ENCODE results near the gene SAP25. TPM values are rescaled to one million over a fixed set of nuclear protein-coding genes. Genes with fewer than 3 reads are reported as not detected.
A peak's percentile ranks its signal among the peaks of the same experiment; 100 is the strongest.

The SAP25 gene
- 3.0 TPM for total RNA-seq (2021; ENCODE audit: unreplicated experiment)
- polyA plus RNA-seq (2012; ENCODE audit: insufficient read length): not detected
- percentile 42 among the genes with signal in this experiment for Bru-seq, nascent RNA
- percentile 52 among the genes with signal in this experiment for BruChase-seq, experiment 1, labeled RNA remaining after a 2-hour chase
- not detected for BruChase-seq, experiment 2, labeled RNA remaining after a 6-hour chase
- long read RNA-seq, partial matches to known transcripts: 0 of 1 reads
- long read RNA-seq, other reads (novel, unspliced or antisense): 0 of 1 reads

DNA sequence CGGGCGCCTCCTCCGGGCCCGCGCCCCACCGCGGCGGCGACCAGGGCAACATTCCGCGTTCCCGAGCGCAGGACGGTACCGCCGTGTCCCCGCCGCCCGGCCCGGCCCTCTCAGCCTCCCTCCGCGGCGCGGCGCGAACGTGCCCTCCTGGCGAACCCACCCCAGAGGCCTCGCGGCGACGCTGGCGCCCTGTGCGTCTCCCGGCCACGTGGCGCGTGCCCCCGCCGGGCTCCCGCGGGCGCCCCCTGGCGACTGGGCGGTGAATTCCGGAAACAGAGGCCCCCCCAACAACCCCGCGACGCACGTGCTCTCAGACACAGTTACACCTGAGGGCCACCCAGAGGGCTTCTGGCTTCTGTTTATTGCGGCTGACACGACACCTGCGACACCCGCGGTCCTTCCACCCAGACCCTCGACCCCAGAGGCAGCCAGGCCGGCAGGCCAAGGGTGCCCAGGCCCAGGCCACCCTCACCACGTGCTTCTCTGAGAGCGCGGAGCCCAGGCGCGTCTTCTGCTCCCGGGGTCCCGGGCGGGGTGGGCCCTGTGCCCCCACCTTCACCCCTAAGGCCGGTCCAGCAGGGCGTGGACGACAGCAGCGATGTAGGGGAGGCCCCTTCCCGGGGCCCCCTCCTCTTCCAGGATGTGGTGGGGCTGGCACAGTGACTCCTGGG, at the start of gene SAP25:
Gene SAP25, minus strand, starts transcription at position 210 of the 671 bp plus-strand sequence. Its CDS starts 158 bp downstream, at position 52.
- no peaks in the 10 kb centered on the region for H3K27me3 ChIP-seq (ENCODE audit: control insufficient read depth, insufficient read depth, low read length)
- TF ChIP-seq POLR2AphosphoS5 (IDR thresholded peaks at IDR 0.05; ENCODE audit: low read depth, low read length): no peak
- no peak for TF ChIP-seq TCF7L2 (IDR thresholded peaks at IDR 0.05; ENCODE audit: low read depth, low read length)
- TF ChIP-seq, protein P1, sequence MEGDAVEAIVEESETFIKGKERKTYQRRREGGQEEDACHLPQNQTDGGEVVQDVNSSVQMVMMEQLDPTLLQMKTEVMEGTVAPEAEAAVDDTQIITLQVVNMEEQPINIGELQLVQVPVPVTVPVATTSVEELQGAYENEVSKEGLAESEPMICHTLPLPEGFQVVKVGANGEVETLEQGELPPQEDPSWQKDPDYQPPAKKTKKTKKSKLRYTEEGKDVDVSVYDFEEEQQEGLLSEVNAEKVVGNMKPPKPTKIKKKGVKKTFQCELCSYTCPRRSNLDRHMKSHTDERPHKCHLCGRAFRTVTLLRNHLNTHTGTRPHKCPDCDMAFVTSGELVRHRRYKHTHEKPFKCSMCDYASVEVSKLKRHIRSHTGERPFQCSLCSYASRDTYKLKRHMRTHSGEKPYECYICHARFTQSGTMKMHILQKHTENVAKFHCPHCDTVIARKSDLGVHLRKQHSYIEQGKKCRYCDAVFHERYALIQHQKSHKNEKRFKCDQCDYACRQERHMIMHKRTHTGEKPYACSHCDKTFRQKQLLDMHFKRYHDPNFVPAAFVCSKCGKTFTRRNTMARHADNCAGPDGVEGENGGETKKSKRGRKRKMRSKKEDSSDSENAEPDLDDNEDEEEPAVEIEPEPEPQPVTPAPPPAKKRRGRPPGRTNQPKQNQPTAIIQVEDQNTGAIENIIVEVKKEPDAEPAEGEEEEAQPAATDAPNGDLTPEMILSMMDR (IDR thresholded peaks at IDR 0.05): no peak; the same call in 1 of the 2 replicates
- intact Hi-C loops (cut with micrococcal nuclease; ENCODE audit: unreplicated experiment) (no loop called here), in situ Hi-C loops (cut with HindIII; ENCODE audit: low pct_unique_long_range_greater_than_20kb, low sequenced_read_pairs) (no loop called here)
- BruUV-seq (replicated peaks): no TSS peak
- no peak within 1 kb of the TSS for H3K27ac ChIP-seq (ENCODE audit: low read length)
- POLR2A ChIA-PET: interaction anchor here (0.6 kb wide), 1 partner anchor 316 kb away, joined by 3 read pairs; the partner anchor contains the start of gene UFSP1
- no peaks in the 10 kb centered on the region for H3K36me3 ChIP-seq (ENCODE audit: control insufficient read depth, insufficient read depth, low read length)
- peaks cover 22% of the 10 kb centered on the region for H3K4me1 ChIP-seq (ENCODE audit: control insufficient read depth, insufficient read depth, low read length)
- H3K4me3 ChIP-seq (ENCODE audit: low read depth in 2 of 2, low read length in 2 of 2): no peak within 1 kb of the TSS
- CTCF ChIA-PET: no interaction called here
- H3K9me3 ChIP-seq (ENCODE audit: control insufficient read depth, insufficient read depth, low read depth, low read length): no peaks in the 10 kb centered on the region
- DNase-seq (ENCODE audit: low read depth, low spot score) (no peak), ATAC-seq (no peak)

GRCh38 chr7:100621554-100621953, 47.9 kb upstream of the SAP25 start:
- H3K27me3 ChIP-seq (ENCODE audit: control insufficient read depth, insufficient read depth, low read length): no peaks in the 10 kb centered on the region
- TF ChIP-seq, protein P1 (IDR thresholded peaks at IDR 0.05): no peak
- TF ChIP-seq POLR2AphosphoS5 (IDR thresholded peaks at IDR 0.05; ENCODE audit: low read depth, low read length) (no peak), SIN3A (IDR thresholded peaks at IDR 0.05; ENCODE audit: borderline replicate concordance, insufficient read depth, low read depth, low read length) (no peak), TCF7L2 (IDR thresholded peaks at IDR 0.05; ENCODE audit: low read depth, low read length) (no peak)
- TF ChIP-seq, protein P2, sequence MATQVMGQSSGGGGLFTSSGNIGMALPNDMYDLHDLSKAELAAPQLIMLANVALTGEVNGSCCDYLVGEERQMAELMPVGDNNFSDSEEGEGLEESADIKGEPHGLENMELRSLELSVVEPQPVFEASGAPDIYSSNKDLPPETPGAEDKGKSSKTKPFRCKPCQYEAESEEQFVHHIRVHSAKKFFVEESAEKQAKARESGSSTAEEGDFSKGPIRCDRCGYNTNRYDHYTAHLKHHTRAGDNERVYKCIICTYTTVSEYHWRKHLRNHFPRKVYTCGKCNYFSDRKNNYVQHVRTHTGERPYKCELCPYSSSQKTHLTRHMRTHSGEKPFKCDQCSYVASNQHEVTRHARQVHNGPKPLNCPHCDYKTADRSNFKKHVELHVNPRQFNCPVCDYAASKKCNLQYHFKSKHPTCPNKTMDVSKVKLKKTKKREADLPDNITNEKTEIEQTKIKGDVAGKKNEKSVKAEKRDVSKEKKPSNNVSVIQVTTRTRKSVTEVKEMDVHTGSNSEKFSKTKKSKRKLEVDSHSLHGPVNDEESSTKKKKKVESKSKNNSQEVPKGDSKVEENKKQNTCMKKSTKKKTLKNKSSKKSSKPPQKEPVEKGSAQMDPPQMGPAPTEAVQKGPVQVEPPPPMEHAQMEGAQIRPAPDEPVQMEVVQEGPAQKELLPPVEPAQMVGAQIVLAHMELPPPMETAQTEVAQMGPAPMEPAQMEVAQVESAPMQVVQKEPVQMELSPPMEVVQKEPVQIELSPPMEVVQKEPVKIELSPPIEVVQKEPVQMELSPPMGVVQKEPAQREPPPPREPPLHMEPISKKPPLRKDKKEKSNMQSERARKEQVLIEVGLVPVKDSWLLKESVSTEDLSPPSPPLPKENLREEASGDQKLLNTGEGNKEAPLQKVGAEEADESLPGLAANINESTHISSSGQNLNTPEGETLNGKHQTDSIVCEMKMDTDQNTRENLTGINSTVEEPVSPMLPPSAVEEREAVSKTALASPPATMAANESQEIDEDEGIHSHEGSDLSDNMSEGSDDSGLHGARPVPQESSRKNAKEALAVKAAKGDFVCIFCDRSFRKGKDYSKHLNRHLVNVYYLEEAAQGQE (IDR thresholded peaks at IDR 0.05; ENCODE audit: insufficient read depth in 1 of 2, low read depth in 2 of 2, low read length in 1 of 2): no peak
- intact Hi-C loops (cut with micrococcal nuclease; ENCODE audit: unreplicated experiment) (no loop called here), in situ Hi-C loops (cut with HindIII; ENCODE audit: low pct_unique_long_range_greater_than_20kb, low sequenced_read_pairs) (no loop called here)
- POLR2A ChIA-PET: interaction anchor here (0.6 kb wide), 1 partner anchor 19 kb away, joined by 4 read pairs; the partner anchor contains the start of gene PCOLCE
- BruUV-seq (replicated peaks): no TSS peak
- CTCF ChIA-PET: no interaction called here
- no peaks in the 10 kb centered on the region for H3K36me3 ChIP-seq (ENCODE audit: control insufficient read depth, insufficient read depth, low read length)
- H3K9me3 ChIP-seq (ENCODE audit: control insufficient read depth, insufficient read depth, low read depth, low read length): no peaks in the 10 kb centered on the region
- H3K4me1 ChIP-seq (ENCODE audit: control insufficient read depth, insufficient read depth, low read length): no peaks in the 10 kb centered on the region
- H3K4me3 ChIP-seq (ENCODE audit: low read depth in 2 of 2, low read length in 2 of 2): no peak overlapping the region
- DNase-seq (ENCODE audit: low read depth, low spot score): no peak
- ATAC-seq: no peak
- H3K27ac ChIP-seq (ENCODE audit: low read length): no peak overlapping the region

All from Panc1 (cell line).